Measurements from ENCODE around the gene ATL3. TPM values are rescaled to one million over a fixed set of nuclear protein-coding genes. Genes with fewer than 3 reads are reported as not detected.

The ATL3 gene
- total and polyA plus RNA-seq, 2 donors (not counting 3 experiments of a cell fraction or from before 2014, with no cell fraction given): 21.7 to 70.2 TPM

DNA sequence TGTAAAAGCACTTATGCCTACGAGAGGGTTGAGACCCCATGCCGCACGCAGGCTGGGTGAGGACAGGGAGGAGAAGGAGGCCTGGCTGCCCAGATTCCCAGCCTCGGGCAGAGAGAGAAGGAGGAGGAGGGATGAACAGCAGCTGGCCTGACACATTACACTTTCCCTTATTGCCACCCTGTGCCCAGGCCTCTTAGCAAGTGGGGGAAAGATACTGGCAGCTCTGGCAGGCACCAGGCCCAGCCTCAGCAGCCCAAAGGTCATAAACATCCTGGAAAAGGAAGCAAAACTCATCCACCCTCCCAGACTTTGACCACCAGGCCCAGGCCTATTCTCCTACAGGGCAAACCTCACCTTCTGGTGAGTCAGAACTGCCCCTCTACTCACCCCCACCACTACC, 61.6 kb downstream of the ATL3 start:
- Histone ChIP-seq H3K9ac (replicated peaks; ENCODE audit: extremely low read depth, insufficient read depth, low read length) (no peak overlapping the region), H3K9me1 (replicated peaks; ENCODE audit: control insufficient read depth, extremely low read depth, insufficient read depth, low read length) (no peaks in the 10 kb centered on the region), H3K27ac (ENCODE audit: insufficient read depth, low read depth, low read length) (peak overlapping the region; percentile 9), H3K79me2 (ENCODE audit: control insufficient read depth, insufficient read depth, low read length) (peaks cover 15% of the 10 kb centered on the region), H3K36me3 (ENCODE audit: control insufficient read depth in 2 of 2, extremely low read depth in 1 of 2, insufficient read depth in 2 of 2, low read length in 2 of 2) (no peaks in the 10 kb centered on the region), H3K4me3 (replicated peaks in 1 of 3; ENCODE audit: insufficient read depth in 1 of 3, low read depth in 1 of 3, low read length in 3 of 3) (no peak overlapping the region), H3K4me1 (ENCODE audit: control insufficient read depth, extremely low read depth, insufficient read depth, low read length) (peaks cover 23% of the 10 kb centered on the region), H3K9me3 (replicated peaks; ENCODE audit: control insufficient read depth, insufficient read depth, low read length) (no peaks in the 10 kb centered on the region), H3K4me2 (ENCODE audit: insufficient read depth, low read length) (no peak overlapping the region), H3K27me3 (ENCODE audit: control insufficient read depth in 2 of 2, insufficient read depth in 2 of 2, low read length in 2 of 2) (no peaks in the 10 kb centered on the region), H4K20me1 (replicated peaks; ENCODE audit: control insufficient read depth, extremely low read depth, insufficient read depth, low read length) (no peaks in the 10 kb centered on the region), H2AFZ (ENCODE audit: low read depth, low read length) (peak overlapping the region; percentile 11)
- intact Hi-C loops (cut with micrococcal nuclease): no loop called here
- ChIA-PET CTCF (interaction anchor here (0.5 to 1.0 kb wide), 2 partner anchors 48 to 131 kb away, joined by 4 to 6 read pairs; no protein-coding TSS in a partner anchor), POLR2A (no interaction called here)
- peak; percentile 15 for FAIRE-seq
- TF ChIP-seq JUN (IDR thresholded peaks at IDR 0.05; ENCODE audit: borderline replicate concordance, insufficient read depth, insufficient read length, low read depth): no peak
- TF ChIP-seq GATA2 (IDR thresholded peaks at IDR 0.05; ENCODE audit: insufficient read depth, insufficient read length, low read depth, low read length): no peak
- no peak for TF ChIP-seq POLR2AphosphoS5 (IDR thresholded peaks at IDR 0.05; ENCODE audit: insufficient read depth, low read depth, low read length)
- TF ChIP-seq EZH2 (IDR thresholded peaks at IDR 0.05; ENCODE audit: borderline replicate concordance, low read depth, low read length, severe bottlenecking): no peak
- TF ChIP-seq, protein P1, sequence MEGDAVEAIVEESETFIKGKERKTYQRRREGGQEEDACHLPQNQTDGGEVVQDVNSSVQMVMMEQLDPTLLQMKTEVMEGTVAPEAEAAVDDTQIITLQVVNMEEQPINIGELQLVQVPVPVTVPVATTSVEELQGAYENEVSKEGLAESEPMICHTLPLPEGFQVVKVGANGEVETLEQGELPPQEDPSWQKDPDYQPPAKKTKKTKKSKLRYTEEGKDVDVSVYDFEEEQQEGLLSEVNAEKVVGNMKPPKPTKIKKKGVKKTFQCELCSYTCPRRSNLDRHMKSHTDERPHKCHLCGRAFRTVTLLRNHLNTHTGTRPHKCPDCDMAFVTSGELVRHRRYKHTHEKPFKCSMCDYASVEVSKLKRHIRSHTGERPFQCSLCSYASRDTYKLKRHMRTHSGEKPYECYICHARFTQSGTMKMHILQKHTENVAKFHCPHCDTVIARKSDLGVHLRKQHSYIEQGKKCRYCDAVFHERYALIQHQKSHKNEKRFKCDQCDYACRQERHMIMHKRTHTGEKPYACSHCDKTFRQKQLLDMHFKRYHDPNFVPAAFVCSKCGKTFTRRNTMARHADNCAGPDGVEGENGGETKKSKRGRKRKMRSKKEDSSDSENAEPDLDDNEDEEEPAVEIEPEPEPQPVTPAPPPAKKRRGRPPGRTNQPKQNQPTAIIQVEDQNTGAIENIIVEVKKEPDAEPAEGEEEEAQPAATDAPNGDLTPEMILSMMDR (IDR thresholded peaks at IDR 0.05; ENCODE audit: extremely low read depth in 1 of 2, insufficient read depth in 1 of 2, low read depth in 1 of 2, low read length in 2 of 2): no peak
- no peak for TF ChIP-seq POLR2A (IDR thresholded peaks at IDR 0.05; ENCODE audit: low read depth, low read length)
- TF ChIP-seq MYC (IDR thresholded peaks at IDR 0.05; ENCODE audit: low read depth, low read length): no peak
- TF ChIP-seq, protein P2, sequence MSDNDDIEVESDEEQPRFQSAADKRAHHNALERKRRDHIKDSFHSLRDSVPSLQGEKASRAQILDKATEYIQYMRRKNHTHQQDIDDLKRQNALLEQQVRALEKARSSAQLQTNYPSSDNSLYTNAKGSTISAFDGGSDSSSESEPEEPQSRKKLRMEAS (IDR thresholded peaks at IDR 0.05; ENCODE audit: insufficient read depth, insufficient read length): no peak
- TF ChIP-seq FOS (IDR thresholded peaks at IDR 0.05; ENCODE audit: borderline replicate concordance, insufficient read depth, low read length): no peak
- no peak for DNase-seq (ENCODE audit: low read depth, low spot score)
- dilution Hi-C loops (cut with MboI; ENCODE audit: extremely low pct_ligation_motif_present, low sequenced_read_pairs): no loop called here
- BruUV-seq (replicated peaks): no TSS peak

Data from endothelial cell of umbilical vein (primary cell).